ENCODE results near the gene ZCCHC24.

ZCCHC24 gene

GRCh38 chr10:79411546-79412495, 33.6 kb downstream of the ZCCHC24 start:
- no peak for TF ChIP-seq CTCF (conservative IDR thresholded peaks at IDR 0.05)
- no peak for TF ChIP-seq ZFX (IDR thresholded peaks at IDR 0.05)
- H3K27ac ChIP-seq: no peak overlapping the region

GRCh38 chr10:79410315-79411094, 34.9 kb downstream of the ZCCHC24 start:
- H3K27ac ChIP-seq: no peak overlapping the region
- TF ChIP-seq ZFX (IDR thresholded peaks at IDR 0.05) (no peak), CTCF (conservative IDR thresholded peaks at IDR 0.05) (no peak)

- TF ChIP-seq ZFX (IDR thresholded peaks at IDR 0.05) (no peak), CTCF (conservative IDR thresholded peaks at IDR 0.05) (no peak)
- no peak overlapping the region for H3K27ac ChIP-seq
Measured at GRCh38 chr10:79409726-79410085, 35.7 kb downstream of the ZCCHC24 start.

GRCh38 chr10:79409038-79409725, 36.2 kb downstream of the ZCCHC24 start:
- TF ChIP-seq CTCF (conservative IDR thresholded peaks at IDR 0.05) (no peak), ZFX (IDR thresholded peaks at IDR 0.05) (no peak)
- H3K27ac ChIP-seq: no peak overlapping the region

GRCh38 chr10:79407811-79408795, 37.3 kb downstream of the ZCCHC24 start:
- TF ChIP-seq CTCF (conservative IDR thresholded peaks at IDR 0.05) (no peak), ZFX (IDR thresholded peaks at IDR 0.05) (no peak)
- H3K27ac ChIP-seq: no peak overlapping the region

- no peak for TF ChIP-seq CTCF (conservative IDR thresholded peaks at IDR 0.05)
- no peak for TF ChIP-seq ZFX (IDR thresholded peaks at IDR 0.05)
- peak overlapping the region; percentile 32; the same call in 1 of the 2 replicates for H3K27ac ChIP-seq
Measured at GRCh38 chr10:79407423-79407796, 38.0 kb downstream of the ZCCHC24 start.
